Neural progenitor cell (in vitro differentiated cells): ENCODE results near the gene CNR2. TPM values are rescaled to one million over a fixed set of nuclear protein-coding genes. Genes with fewer than 3 reads are reported as not detected.

Source experiments
- DNase-seq: peaks from one replicate; pipeline ENCODE4 v3.0.0-alpha.2; 2016; ENCODE audit warnings: low spot score
- H2AFZ ChIP-seq: fragments of 200-600 bp; sonication (generic); replicated peaks from 2 replicates; pipeline ENCODE4 v1.6.1; 2016; ENCODE audit warnings: antibody characterized with exemption
- H3F3A ChIP-seq: fragments of 200-600 bp; sonication (generic); 2 replicates; pipeline ENCODE4 v1.6.1; 2016; ENCODE audit warnings: antibody characterized with exemption, low read depth
- H3K27ac ChIP-seq: fragments of 200-600 bp; sonication (generic); 2 replicates; pipeline ENCODE4 v1.5.1; 2016; ENCODE audit warnings: mild to moderate bottlenecking
- H3K27me3 ChIP-seq: fragments of 200-600 bp; sonication (generic); 2 replicates; pipeline ENCODE4 v1.6.1; 2016; ENCODE audit warnings: mild to moderate bottlenecking, moderate library complexity
- H3K36me3 ChIP-seq: fragments of 200-600 bp; sonication (generic); 2 replicates; pipeline ENCODE4 v1.5.1; 2016
- H3K4me1 ChIP-seq: fragments of 200-600 bp; sonication (generic); 2 replicates; pipeline ENCODE4 v1.6.1; 2016; ENCODE audit warnings: mixed run types
- H3K4me2 ChIP-seq: fragments of 200-600 bp; sonication (generic); 2 replicates; pipeline ENCODE4 v1.6.1; 2016
- H3K4me3 ChIP-seq: fragments of 200-600 bp; sonication (generic); 2 replicates; pipeline ENCODE4 v1.5.1; 2016
- H3K79me2 ChIP-seq: fragments of 200-600 bp; sonication (generic); 2 replicates; pipeline ENCODE4 v1.6.1; 2016; ENCODE audit warnings: low read depth
- H3K9ac ChIP-seq: fragments of 200-600 bp; sonication (generic); 2 replicates; pipeline ENCODE4 v1.6.1; 2016
- H3K9me3 ChIP-seq: fragments of 200-600 bp; sonication (generic); 2 replicates; pipeline ENCODE4 v1.5.1; 2016; ENCODE audit warnings: low read depth
- H4K20me1 ChIP-seq: fragments of 200-600 bp; sonication (generic); 2 replicates; pipeline ENCODE4 v1.6.1; 2016; ENCODE audit warnings: low read depth
- H3K27ac Mint-ChIP-seq: 3 replicates; pipeline ENCODE4 v1.8.0; 2021; ENCODE audit warnings: mixed read lengths
- H3K27me3 Mint-ChIP-seq: 2 replicates; pipeline ENCODE4 v1.8.0; 2022; ENCODE audit warnings: low read depth, mild to moderate bottlenecking, inconsistent platforms, moderate library complexity, mixed read lengths; ENCODE audit not compliant: insufficient read depth
- H3K36me3 Mint-ChIP-seq: 3 replicates; pipeline ENCODE4 v1.8.0; 2021; ENCODE audit warnings: mixed read lengths
- H3K4me1 Mint-ChIP-seq: 3 replicates; pipeline ENCODE4 v1.8.0; 2021; ENCODE audit warnings: mixed read lengths
- H3K4me3 Mint-ChIP-seq: 3 replicates; pipeline ENCODE4 v1.8.0; 2021; ENCODE audit warnings: mild to moderate bottlenecking, moderate library complexity, mixed read lengths
- H3K9me3 Mint-ChIP-seq: 3 replicates; pipeline ENCODE4 v1.8.0; 2020; ENCODE audit warnings: mixed read lengths
- CTCF ChIP-seq: fragments of 200-600 bp; sonication (generic); IDR thresholded peaks from 2 replicates; pipeline ENCODE4 v1.5.1; 2017; ENCODE audit warnings: antibody characterized with exemption, mild to moderate bottlenecking
- EZH2 ChIP-seq: fragments of 200-600 bp; sonication (generic); IDR thresholded peaks from 2 replicates; pipeline ENCODE4 v1.6.1; 2017; ENCODE audit warnings: antibody characterized with exemption, mild to moderate bottlenecking, moderate library complexity
- EZH2phosphoT487 ChIP-seq: fragments of 200-600 bp; sonication (generic); IDR thresholded peaks from 2 replicates; pipeline ENCODE4 v1.6.1; 2017; ENCODE audit warnings: antibody characterized with exemption
- total RNA-seq: library from RNA; depleted of rRNA; stranded (reverse); fragments of >200 nt; gene quantifications from 2 replicates; pipeline ENCODE4 v1.2.3, GENCODE V29; 2015; ENCODE audit warnings: low replicate concordance

CNR2 gene
- total RNA-seq, 1 donor from 2014 or later = not detected

- Mint-ChIP-seq H3K27me3 (peaks cover 34% of the 10 kb centered on the region), H3K27ac (no peak overlapping the region), H3K4me3 (no peak overlapping the region), H3K4me1 (peaks cover 8% of the 10 kb centered on the region), H3K36me3 (no peaks in the 10 kb centered on the region), H3K9me3 (peaks cover 8% of the 10 kb centered on the region)
- Histone ChIP-seq H4K20me1 (no peaks in the 10 kb centered on the region), H3K27me3 (peaks cover 40% of the 10 kb centered on the region), H3K79me2 (no peaks in the 10 kb centered on the region), H3K4me2 (no peak overlapping the region), H2AFZ (no peak overlapping the region), H3K4me1 (no peaks in the 10 kb centered on the region), H3K36me3 (no peaks in the 10 kb centered on the region), H3F3A (no peaks in the 10 kb centered on the region), H3K9me3 (no peaks in the 10 kb centered on the region), H3K27ac (no peak overlapping the region), H3K9ac (no peak overlapping the region), H3K4me3 (no peak overlapping the region)
- DNase-seq = no peak
- TF ChIP-seq EZH2 (no peak), CTCF (no peak), EZH2phosphoT487 (no peak)
These were observed 14.1 kb downstream of the CNR2 start for GRCh38 chr1:23899070-23899469.

GRCh38 chr1:23897083-23897482 lies 16.1 kb downstream of the CNR2 start:
- peaks cover 4% of the 10 kb centered on the region for H3K9me3 Mint-ChIP-seq
- Histone ChIP-seq H3K36me3 (no peaks in the 10 kb centered on the region), H3K9me3 (no peaks in the 10 kb centered on the region), H4K20me1 (no peaks in the 10 kb centered on the region), H3K4me2 (no peak overlapping the region), H3K4me3 (no peak overlapping the region), H3K79me2 (no peaks in the 10 kb centered on the region), H3K27ac (no peak overlapping the region), H2AFZ (no peak overlapping the region), H3K9ac (no peak overlapping the region), H3F3A (no peaks in the 10 kb centered on the region), H3K4me1 (no peaks in the 10 kb centered on the region), H3K27me3 (peaks cover 20% of the 10 kb centered on the region)
- peaks cover 20% of the 10 kb centered on the region for H3K27me3 Mint-ChIP-seq
- H3K4me1 Mint-ChIP-seq = peaks cover 5% of the 10 kb centered on the region
- H3K27ac Mint-ChIP-seq = no peak overlapping the region
- TF ChIP-seq CTCF (no peak), EZH2phosphoT487 (no peak), EZH2 (no peak)
- H3K4me3 Mint-ChIP-seq = no peak overlapping the region
- no peak for DNase-seq
- H3K36me3 Mint-ChIP-seq = no peaks in the 10 kb centered on the region

GRCh38 chr1:23896491-23896890 lies 16.7 kb downstream of the CNR2 start:
- Histone ChIP-seq H3K79me2 (no peaks in the 10 kb centered on the region), H3F3A (no peaks in the 10 kb centered on the region), H3K9me3 (no peaks in the 10 kb centered on the region), H3K4me3 (no peak overlapping the region), H3K36me3 (no peaks in the 10 kb centered on the region), H3K27ac (no peak overlapping the region), H4K20me1 (no peaks in the 10 kb centered on the region), H3K9ac (no peak overlapping the region), H3K4me1 (no peaks in the 10 kb centered on the region), H3K4me2 (no peak overlapping the region), H3K27me3 (peaks cover 15% of the 10 kb centered on the region), H2AFZ (no peak overlapping the region)
- no peak for DNase-seq
- no peak overlapping the region for H3K4me3 Mint-ChIP-seq
- H3K36me3 Mint-ChIP-seq = no peaks in the 10 kb centered on the region
- peaks cover 14% of the 10 kb centered on the region for H3K27me3 Mint-ChIP-seq
- no peak overlapping the region for H3K27ac Mint-ChIP-seq
- TF ChIP-seq EZH2phosphoT487 (no peak), EZH2 (no peak), CTCF (no peak)
- peaks cover 4% of the 10 kb centered on the region for H3K9me3 Mint-ChIP-seq
- H3K4me1 Mint-ChIP-seq = peaks cover 5% of the 10 kb centered on the region
